Neutrophil (primary cell): ENCODE results near the gene APOL5.
"Not testable (repeated sequence)": the region's sequence is repeated elsewhere in the genome, so short reads cannot be mapped to it uniquely, and the experiment has no call there.

Source experiments
- H3K27ac ChIP-seq: fragments of 200-600 bp; sonication (generic); 2 replicates; pipeline ENCODE4 v1.5.1; 2016; ENCODE audit warnings: mild to moderate bottlenecking, moderate library complexity
- H3K27me3 ChIP-seq: fragments of 200-600 bp; sonication (generic); 2 replicates; pipeline ENCODE4 v1.6.0; 2016; ENCODE audit warnings: mild to moderate bottlenecking
- H3K36me3 ChIP-seq: fragments of 200-600 bp; sonication (generic); 2 replicates; pipeline ENCODE4 v1.5.1; 2017
- H3K4me1 ChIP-seq, 2 experiments: fragments of 200-600 bp in 1 of 2; sonication (generic) in 1 of 2; 1 replicate in 1 of 2; 2 replicates in 1 of 2; pipeline versions ENCODE4 v1.5.1 to v1.6.1; 2013 to 2016; ENCODE audit warnings: low read depth in 1 of 2, low read length in 1 of 2, mild to moderate bottlenecking in 1 of 2, moderate library complexity in 1 of 2; ENCODE audit not compliant: control insufficient read depth in 1 of 2, insufficient read depth in 1 of 2
- H3K4me3 ChIP-seq, 2 experiments: fragments of 200-600 bp in 1 of 2; sonication (generic) in 1 of 2; 1 replicate in 1 of 2; 2 replicates in 1 of 2; pipeline ENCODE4 v1.5.1; 2013 to 2016; ENCODE audit warnings: low read depth in 1 of 2, low read length in 1 of 2, mild to moderate bottlenecking in 1 of 2, moderate library complexity in 1 of 2
- H3K9me3 ChIP-seq: fragments of 200-600 bp; sonication (generic); 2 replicates; pipeline ENCODE4 v1.5.1; 2016
- TF ChIP-seq, protein P1 (sequence below): fragments of 200-600 bp; sonication (generic); IDR thresholded peaks from 2 replicates; pipeline ENCODE4 v1.5.1; 2016; ENCODE audit warnings: antibody characterized with exemption

The APOL5 gene

DNA sequence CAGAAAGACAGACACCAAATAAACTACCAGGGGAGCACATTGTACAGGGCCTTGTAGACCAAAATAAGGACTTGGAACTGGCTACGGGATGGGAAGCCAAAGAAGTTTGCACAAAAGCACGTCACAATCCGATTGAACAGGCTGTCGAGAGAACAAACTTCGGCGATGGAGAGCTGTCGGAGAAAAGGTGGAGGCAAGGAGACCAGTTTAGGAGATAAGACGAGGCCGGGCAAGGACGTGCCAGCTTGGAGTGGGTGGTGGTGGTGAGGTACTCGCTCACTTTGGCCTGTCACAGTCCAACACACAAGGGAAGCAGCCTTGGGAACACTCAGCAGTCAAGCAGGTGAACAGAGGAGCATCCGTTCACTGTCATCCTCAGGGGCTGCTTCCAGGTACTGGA, 19.0 kb downstream of the APOL5 start:
- no peaks in the 10 kb centered on the region for H3K36me3 ChIP-seq
- H3K4me1 ChIP-seq: no peaks in the 10 kb centered on the region
- no peaks in the 10 kb centered on the region for H3K27me3 ChIP-seq
- H3K27ac ChIP-seq: no peak overlapping the region
- TF ChIP-seq, protein P1, sequence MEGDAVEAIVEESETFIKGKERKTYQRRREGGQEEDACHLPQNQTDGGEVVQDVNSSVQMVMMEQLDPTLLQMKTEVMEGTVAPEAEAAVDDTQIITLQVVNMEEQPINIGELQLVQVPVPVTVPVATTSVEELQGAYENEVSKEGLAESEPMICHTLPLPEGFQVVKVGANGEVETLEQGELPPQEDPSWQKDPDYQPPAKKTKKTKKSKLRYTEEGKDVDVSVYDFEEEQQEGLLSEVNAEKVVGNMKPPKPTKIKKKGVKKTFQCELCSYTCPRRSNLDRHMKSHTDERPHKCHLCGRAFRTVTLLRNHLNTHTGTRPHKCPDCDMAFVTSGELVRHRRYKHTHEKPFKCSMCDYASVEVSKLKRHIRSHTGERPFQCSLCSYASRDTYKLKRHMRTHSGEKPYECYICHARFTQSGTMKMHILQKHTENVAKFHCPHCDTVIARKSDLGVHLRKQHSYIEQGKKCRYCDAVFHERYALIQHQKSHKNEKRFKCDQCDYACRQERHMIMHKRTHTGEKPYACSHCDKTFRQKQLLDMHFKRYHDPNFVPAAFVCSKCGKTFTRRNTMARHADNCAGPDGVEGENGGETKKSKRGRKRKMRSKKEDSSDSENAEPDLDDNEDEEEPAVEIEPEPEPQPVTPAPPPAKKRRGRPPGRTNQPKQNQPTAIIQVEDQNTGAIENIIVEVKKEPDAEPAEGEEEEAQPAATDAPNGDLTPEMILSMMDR: no peak
- no peaks in the 10 kb centered on the region for H3K9me3 ChIP-seq
- H3K4me3 ChIP-seq: no peak overlapping the region

GRCh38 chr22:35737886-35738285, 20.2 kb downstream of the APOL5 start:
- H3K27ac ChIP-seq, H3K27me3 ChIP-seq, H3K4me3 ChIP-seq, H3K4me1 ChIP-seq, H3K9me3 ChIP-seq, H3K36me3 ChIP-seq: not testable (repeated sequence)

DNA sequence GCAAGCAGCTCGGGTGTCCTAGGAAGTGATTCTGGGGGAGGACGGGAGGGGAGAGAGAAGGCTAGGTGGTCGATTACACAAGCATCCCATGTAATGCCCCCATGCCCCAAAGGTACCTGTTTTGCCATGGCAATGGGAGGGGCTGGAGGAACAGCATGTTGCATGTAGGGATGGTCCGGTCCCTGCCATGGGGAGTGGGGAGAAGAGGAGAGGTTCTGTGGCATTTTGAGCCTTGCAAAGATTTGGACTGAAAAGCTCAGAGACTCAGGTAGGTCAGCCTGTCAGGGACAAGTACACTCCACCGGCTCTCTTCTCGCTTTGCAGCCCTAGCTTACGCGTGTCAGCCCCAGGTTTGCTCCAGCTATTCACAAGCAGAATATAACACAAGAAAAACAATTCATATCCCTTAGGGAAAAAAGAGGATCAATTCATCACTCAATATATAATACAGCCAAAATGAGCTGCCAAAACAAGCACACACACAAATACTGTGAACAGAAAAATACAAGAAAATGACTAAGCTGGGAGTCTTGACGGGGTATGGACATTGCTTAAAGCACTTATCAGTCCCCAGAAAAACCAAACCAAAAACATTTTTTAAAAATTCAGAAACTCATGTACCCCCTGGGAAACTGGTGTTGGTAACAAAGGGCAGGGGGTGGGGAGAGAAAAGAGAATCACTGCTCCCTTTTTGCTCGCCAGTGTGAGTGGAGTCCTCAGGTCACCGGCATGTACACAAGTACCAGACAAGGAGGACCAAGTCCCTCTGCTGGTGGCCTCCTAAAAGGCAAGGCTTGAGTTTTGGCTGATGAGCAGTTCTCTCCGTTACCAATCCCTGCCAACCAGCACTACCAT, 21.6 kb downstream of the APOL5 start:
- Histone ChIP-seq H3K4me3 (no peak overlapping the region), H3K9me3 (no peaks in the 10 kb centered on the region), H3K27ac (no peak overlapping the region), H3K4me1 (no peaks in the 10 kb centered on the region), H3K27me3 (no peaks in the 10 kb centered on the region), H3K36me3 (no peaks in the 10 kb centered on the region)
- TF ChIP-seq, protein P1: no peak

DNA sequence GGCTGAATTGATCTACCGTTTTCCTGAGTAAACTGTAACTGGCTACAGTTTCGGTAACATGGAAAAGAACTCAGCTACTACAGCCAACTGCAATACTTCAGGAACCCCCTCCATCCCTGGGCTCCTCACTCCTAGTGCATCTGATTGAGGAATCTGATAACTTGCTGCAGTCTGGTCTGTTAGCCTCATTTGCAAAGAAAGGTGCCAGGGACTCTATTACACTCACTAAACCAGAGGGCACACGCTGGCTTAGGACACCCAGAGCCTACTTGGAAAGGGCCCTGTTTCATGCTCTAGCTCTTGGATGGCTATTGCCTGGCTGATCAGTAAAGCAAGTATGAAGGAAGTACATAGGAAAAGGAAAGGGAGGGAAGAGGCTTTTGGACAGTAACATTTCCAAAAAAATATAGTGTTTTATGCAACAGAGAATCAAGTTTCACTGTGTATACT, 22.3 kb downstream of the APOL5 start:
- Histone ChIP-seq H3K4me1 (no peaks in the 10 kb centered on the region), H3K9me3 (no peaks in the 10 kb centered on the region), H3K36me3 (no peaks in the 10 kb centered on the region), H3K4me3 (no peak overlapping the region), H3K27me3 (no peaks in the 10 kb centered on the region), H3K27ac (no peak overlapping the region)
- TF ChIP-seq, protein P1: no peak

- TF ChIP-seq, protein P1: no peak
Observed at GRCh38 chr22:35740616-35741015, 22.9 kb downstream of the APOL5 start.

GRCh38 chr22:35742342-35743100, 24.8 kb downstream of the APOL5 start:
- no peaks in the 10 kb centered on the region for H3K27me3 ChIP-seq
- no peaks in the 10 kb centered on the region for H3K36me3 ChIP-seq
- no peaks in the 10 kb centered on the region for H3K4me1 ChIP-seq
- H3K27ac ChIP-seq: no peak overlapping the region
- TF ChIP-seq, protein P1: no peak
- H3K4me3 ChIP-seq: no peak overlapping the region
- H3K9me3 ChIP-seq: no peaks in the 10 kb centered on the region

More at GRCh38 chr22:35740616-35741015, 22.9 kb downstream of the APOL5 start:
- H3K4me1 ChIP-seq: no peaks in the 10 kb centered on the region
- no peaks in the 10 kb centered on the region for H3K36me3 ChIP-seq
- H3K9me3 ChIP-seq: no peaks in the 10 kb centered on the region
- no peaks in the 10 kb centered on the region for H3K27me3 ChIP-seq
- H3K4me3 ChIP-seq: no peak overlapping the region
- no peak overlapping the region for H3K27ac ChIP-seq
